ENCODE measurements around the gene ARHGAP10. TPM values are rescaled to one million over a fixed set of nuclear protein-coding genes. Genes with fewer than 3 reads are reported as not detected.

Gene ARHGAP10
- total RNA-seq, 1 experiment from 2014 or later: 11.7 TPM

DNA sequence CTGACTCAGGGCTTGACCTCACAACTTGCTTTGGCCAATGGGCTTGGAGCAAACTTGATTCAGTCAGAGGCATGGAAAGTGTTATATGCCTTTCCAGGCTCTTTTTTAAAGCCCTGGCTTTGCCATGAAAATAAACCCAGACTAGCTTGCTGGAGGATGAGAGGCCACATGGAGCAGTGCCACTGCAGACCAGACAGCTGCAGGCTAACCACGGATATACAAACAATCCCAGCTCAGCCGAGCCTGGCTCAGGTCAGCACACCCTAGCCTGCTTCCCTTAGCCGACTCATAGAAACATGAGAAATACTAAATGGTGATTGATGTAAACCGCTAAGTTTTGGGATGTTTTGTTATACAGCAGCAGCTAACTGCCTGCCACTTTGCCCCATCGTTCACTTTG lies 345.1 kb downstream of the ARHGAP10 start:
- no peak for ATAC-seq

DNA sequence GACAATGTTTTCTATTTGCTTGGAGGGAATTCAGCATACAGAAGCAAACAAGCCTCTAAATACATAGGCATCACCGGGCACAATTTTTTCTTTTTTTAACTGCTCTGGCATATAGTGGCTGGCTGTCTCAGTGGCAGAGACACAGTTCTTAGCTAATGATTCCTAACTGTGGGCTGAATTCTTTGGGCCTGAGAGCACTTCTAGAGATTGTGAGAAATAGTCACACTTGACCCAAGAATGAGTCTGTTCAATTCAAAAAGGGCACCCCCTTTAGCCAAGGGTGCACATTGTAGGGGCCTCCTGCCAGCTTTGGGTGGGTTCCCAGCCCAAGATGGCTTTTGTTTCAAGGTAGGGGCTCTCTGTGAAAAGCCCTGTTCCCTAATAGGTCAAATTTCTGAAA lies 345.7 kb downstream of the ARHGAP10 start:
- Histone ChIP-seq H3K36me3 (ENCODE audit: control insufficient read depth, insufficient read depth, low read length) (no peaks in the 10 kb centered on the region), H3K27me3 (ENCODE audit: control insufficient read depth, insufficient read depth, low read length) (no peaks in the 10 kb centered on the region), H3K4me1 (ENCODE audit: control insufficient read depth, insufficient read depth, low read length) (no peaks in the 10 kb centered on the region), H3K27ac (ENCODE audit: low read length) (no peak overlapping the region), H3K4me3 (ENCODE audit: low read depth in 2 of 2, low read length in 2 of 2) (no peak overlapping the region), H3K9me3 (ENCODE audit: control insufficient read depth, insufficient read depth, low read depth, low read length) (no peaks in the 10 kb centered on the region)
- TF ChIP-seq SIN3A (IDR thresholded peaks at IDR 0.05; ENCODE audit: borderline replicate concordance, insufficient read depth, low read depth, low read length) (no peak), TCF7L2 (IDR thresholded peaks at IDR 0.05; ENCODE audit: low read depth, low read length) (no peak), POLR2AphosphoS5 (IDR thresholded peaks at IDR 0.05; ENCODE audit: low read depth, low read length) (no peak)
- TF ChIP-seq, protein P1, sequence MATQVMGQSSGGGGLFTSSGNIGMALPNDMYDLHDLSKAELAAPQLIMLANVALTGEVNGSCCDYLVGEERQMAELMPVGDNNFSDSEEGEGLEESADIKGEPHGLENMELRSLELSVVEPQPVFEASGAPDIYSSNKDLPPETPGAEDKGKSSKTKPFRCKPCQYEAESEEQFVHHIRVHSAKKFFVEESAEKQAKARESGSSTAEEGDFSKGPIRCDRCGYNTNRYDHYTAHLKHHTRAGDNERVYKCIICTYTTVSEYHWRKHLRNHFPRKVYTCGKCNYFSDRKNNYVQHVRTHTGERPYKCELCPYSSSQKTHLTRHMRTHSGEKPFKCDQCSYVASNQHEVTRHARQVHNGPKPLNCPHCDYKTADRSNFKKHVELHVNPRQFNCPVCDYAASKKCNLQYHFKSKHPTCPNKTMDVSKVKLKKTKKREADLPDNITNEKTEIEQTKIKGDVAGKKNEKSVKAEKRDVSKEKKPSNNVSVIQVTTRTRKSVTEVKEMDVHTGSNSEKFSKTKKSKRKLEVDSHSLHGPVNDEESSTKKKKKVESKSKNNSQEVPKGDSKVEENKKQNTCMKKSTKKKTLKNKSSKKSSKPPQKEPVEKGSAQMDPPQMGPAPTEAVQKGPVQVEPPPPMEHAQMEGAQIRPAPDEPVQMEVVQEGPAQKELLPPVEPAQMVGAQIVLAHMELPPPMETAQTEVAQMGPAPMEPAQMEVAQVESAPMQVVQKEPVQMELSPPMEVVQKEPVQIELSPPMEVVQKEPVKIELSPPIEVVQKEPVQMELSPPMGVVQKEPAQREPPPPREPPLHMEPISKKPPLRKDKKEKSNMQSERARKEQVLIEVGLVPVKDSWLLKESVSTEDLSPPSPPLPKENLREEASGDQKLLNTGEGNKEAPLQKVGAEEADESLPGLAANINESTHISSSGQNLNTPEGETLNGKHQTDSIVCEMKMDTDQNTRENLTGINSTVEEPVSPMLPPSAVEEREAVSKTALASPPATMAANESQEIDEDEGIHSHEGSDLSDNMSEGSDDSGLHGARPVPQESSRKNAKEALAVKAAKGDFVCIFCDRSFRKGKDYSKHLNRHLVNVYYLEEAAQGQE (IDR thresholded peaks at IDR 0.05; ENCODE audit: insufficient read depth in 1 of 2, low read depth in 2 of 2, low read length in 1 of 2): no peak
- TF ChIP-seq, protein P2, sequence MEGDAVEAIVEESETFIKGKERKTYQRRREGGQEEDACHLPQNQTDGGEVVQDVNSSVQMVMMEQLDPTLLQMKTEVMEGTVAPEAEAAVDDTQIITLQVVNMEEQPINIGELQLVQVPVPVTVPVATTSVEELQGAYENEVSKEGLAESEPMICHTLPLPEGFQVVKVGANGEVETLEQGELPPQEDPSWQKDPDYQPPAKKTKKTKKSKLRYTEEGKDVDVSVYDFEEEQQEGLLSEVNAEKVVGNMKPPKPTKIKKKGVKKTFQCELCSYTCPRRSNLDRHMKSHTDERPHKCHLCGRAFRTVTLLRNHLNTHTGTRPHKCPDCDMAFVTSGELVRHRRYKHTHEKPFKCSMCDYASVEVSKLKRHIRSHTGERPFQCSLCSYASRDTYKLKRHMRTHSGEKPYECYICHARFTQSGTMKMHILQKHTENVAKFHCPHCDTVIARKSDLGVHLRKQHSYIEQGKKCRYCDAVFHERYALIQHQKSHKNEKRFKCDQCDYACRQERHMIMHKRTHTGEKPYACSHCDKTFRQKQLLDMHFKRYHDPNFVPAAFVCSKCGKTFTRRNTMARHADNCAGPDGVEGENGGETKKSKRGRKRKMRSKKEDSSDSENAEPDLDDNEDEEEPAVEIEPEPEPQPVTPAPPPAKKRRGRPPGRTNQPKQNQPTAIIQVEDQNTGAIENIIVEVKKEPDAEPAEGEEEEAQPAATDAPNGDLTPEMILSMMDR (IDR thresholded peaks at IDR 0.05): no peak
- CTCF ChIA-PET: no interaction called here
- ATAC-seq (no peak), DNase-seq (ENCODE audit: low read depth, low spot score) (no peak)
- no TSS peak for BruUV-seq (replicated peaks)
- POLR2A ChIA-PET: no interaction called here
- in situ Hi-C loops (cut with HindIII; ENCODE audit: low pct_unique_long_range_greater_than_20kb, low sequenced_read_pairs) (no loop called here), intact Hi-C loops (cut with micrococcal nuclease; ENCODE audit: unreplicated experiment) (no loop called here)

More for the DNA sequence above, 345.1 kb downstream of the ARHGAP10 start:
- H3K27ac ChIP-seq (ENCODE audit: low read length): no peak overlapping the region
- H3K27me3 ChIP-seq (ENCODE audit: control insufficient read depth, insufficient read depth, low read length): no peaks in the 10 kb centered on the region
- H3K4me3 ChIP-seq (ENCODE audit: low read depth in 2 of 2, low read length in 2 of 2): no peak overlapping the region
- DNase-seq (ENCODE audit: low read depth, low spot score): no peak
- no peaks in the 10 kb centered on the region for H3K36me3 ChIP-seq (ENCODE audit: control insufficient read depth, insufficient read depth, low read length)
- no peaks in the 10 kb centered on the region for H3K9me3 ChIP-seq (ENCODE audit: control insufficient read depth, insufficient read depth, low read depth, low read length)
- no peak for TF ChIP-seq SIN3A (IDR thresholded peaks at IDR 0.05; ENCODE audit: borderline replicate concordance, insufficient read depth, low read depth, low read length)
- TF ChIP-seq, protein P2 (IDR thresholded peaks at IDR 0.05): no peak
- no peak for TF ChIP-seq TCF7L2 (IDR thresholded peaks at IDR 0.05; ENCODE audit: low read depth, low read length)
- TF ChIP-seq, protein P1 (IDR thresholded peaks at IDR 0.05; ENCODE audit: insufficient read depth in 1 of 2, low read depth in 2 of 2, low read length in 1 of 2): no peak
- TF ChIP-seq POLR2AphosphoS5 (IDR thresholded peaks at IDR 0.05; ENCODE audit: low read depth, low read length): no peak
- ChIA-PET CTCF (no interaction called here), POLR2A (no interaction called here)
- in situ Hi-C loops (cut with HindIII; ENCODE audit: low pct_unique_long_range_greater_than_20kb, low sequenced_read_pairs) (no loop called here), intact Hi-C loops (cut with micrococcal nuclease; ENCODE audit: unreplicated experiment) (no loop called here)
- no peaks in the 10 kb centered on the region for H3K4me1 ChIP-seq (ENCODE audit: control insufficient read depth, insufficient read depth, low read length)
- no TSS peak for BruUV-seq (replicated peaks)

Data from Panc1 (cell line).